Thyroid gland (tissue), 4 donors: ENCODE results near the gene PRCP.

ENCODE experiments used
- POLR2A ChIP-seq, 2 donors: fragments of 450-650 bp; IDR thresholded peaks; one replicate each; pipeline ENCODE4 v1.6.1; 2017; ENCODE audit warnings: antibody characterized with exemption in 2 of 2, mild to moderate bottlenecking in 2 of 2, moderate library complexity in 1 of 2
- TF ChIP-seq, protein P1 (sequence below), 6 experiments: fragments of 200-600 bp in 3 of 6; fragments of 450-650 bp in 3 of 6; sonication (generic) in 3 of 6; IDR thresholded peaks; one replicate each; pipeline ENCODE4 v1.5.1; 2016 to 2019; ENCODE audit warnings: antibody characterized with exemption in 6 of 6, mild to moderate bottlenecking in 2 of 6, inconsistent platforms in 1 of 6, moderate library complexity in 1 of 6

DNA sequence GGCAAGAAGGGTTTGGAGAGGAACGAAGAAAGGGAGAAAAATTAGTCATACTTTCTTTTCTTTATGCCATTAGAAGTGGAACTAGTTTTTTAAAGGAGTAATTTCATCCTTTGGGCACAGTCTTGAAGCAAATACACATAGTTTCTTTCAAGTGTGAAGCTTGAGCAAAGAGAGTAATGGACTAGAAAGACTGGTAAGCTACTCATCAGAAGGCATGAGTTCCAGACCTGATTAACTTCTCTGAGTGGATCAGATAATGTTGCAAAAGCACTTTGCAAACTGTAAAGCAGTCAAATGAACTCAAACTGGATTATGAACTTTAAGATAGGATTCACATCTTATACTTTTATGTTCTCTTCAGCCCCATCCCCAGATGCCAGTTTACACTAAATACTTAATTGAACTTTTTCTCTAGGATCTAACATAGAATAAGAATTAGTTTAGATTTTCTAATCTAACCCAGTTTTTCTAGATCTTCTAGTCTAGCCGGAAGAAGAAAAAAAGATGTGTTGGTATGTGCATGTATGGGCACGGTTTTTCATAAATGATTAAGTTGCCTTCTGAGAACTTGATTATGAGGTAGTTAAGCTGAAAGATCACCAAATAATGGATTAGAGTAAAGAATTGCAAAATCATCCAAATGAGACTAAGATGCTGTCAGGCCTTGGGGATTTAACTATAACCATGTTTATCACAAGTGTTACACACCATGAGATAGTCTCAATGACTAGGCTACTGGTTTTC, 3.8 kb upstream of the PRCP start:
- TF ChIP-seq, protein P1, sequence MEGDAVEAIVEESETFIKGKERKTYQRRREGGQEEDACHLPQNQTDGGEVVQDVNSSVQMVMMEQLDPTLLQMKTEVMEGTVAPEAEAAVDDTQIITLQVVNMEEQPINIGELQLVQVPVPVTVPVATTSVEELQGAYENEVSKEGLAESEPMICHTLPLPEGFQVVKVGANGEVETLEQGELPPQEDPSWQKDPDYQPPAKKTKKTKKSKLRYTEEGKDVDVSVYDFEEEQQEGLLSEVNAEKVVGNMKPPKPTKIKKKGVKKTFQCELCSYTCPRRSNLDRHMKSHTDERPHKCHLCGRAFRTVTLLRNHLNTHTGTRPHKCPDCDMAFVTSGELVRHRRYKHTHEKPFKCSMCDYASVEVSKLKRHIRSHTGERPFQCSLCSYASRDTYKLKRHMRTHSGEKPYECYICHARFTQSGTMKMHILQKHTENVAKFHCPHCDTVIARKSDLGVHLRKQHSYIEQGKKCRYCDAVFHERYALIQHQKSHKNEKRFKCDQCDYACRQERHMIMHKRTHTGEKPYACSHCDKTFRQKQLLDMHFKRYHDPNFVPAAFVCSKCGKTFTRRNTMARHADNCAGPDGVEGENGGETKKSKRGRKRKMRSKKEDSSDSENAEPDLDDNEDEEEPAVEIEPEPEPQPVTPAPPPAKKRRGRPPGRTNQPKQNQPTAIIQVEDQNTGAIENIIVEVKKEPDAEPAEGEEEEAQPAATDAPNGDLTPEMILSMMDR (IDR thresholded peaks at IDR 0.05) = no peak
- no peak for TF ChIP-seq POLR2A (IDR thresholded peaks at IDR 0.05)
